GM19043 (cell line): ENCODE data around the gene TSPAN4.

Source experiments
- ATAC-seq: cut with Tn5 transposase; IDR thresholded peaks from one replicate; pipeline ENCODE4 v1.9.1; 2021; ENCODE audit warnings: low read depth; ENCODE audit not compliant: unreplicated experiment

The TSPAN4 gene

GRCh38 chr11:833114-833791 is 9.4 kb upstream of the TSPAN4 start:
- no peak for ATAC-seq

- no peak for ATAC-seq
Measured at GRCh38 chr11:833849-834311, 8.8 kb upstream of the TSPAN4 start.

GRCh38 chr11:834371-835316 is 8.0 kb upstream of the TSPAN4 start:
- no peak for ATAC-seq

GRCh38 chr11:836274-836673 is 6.4 kb upstream of the TSPAN4 start:
- ATAC-seq, result no peak

GRCh38 chr11:836700-837099 is 6.0 kb upstream of the TSPAN4 start:
- no peak for ATAC-seq

GRCh38 chr11:837189-837989 is 5.3 kb upstream of the TSPAN4 start:
- ATAC-seq, result no peak

- ATAC-seq, result no peak
Measured at GRCh38 chr11:837990-838307, 4.7 kb upstream of the TSPAN4 start.

GRCh38 chr11:838441-839279 is 4.0 kb upstream of the TSPAN4 start:
- no peak for ATAC-seq

GRCh38 chr11:839280-839623 is 3.4 kb upstream of the TSPAN4 start:
- no peak for ATAC-seq

GRCh38 chr11:839875-840617 is 2.6 kb upstream of the TSPAN4 start:
- ATAC-seq, result no peak

GRCh38 chr11:841981-842369 is 677 bp upstream of the TSPAN4 start:
- ATAC-seq, result peak; percentile 16

- ATAC-seq, result no peak
Measured at GRCh38 chr11:843086-843734, 558 bp downstream of the TSPAN4 start.

- no peak for ATAC-seq
Measured at GRCh38 chr11:843818-844692, 1.4 kb downstream of the TSPAN4 start.

GRCh38 chr11:844693-845644 is 2.3 kb downstream of the TSPAN4 start:
- ATAC-seq, result no peak

GRCh38 chr11:845872-846495 is 3.3 kb downstream of the TSPAN4 start:
- ATAC-seq, result no peak

GRCh38 chr11:846496-847098 is 3.9 kb downstream of the TSPAN4 start:
- no peak for ATAC-seq
